Measurements from ENCODE around the gene PI4K2A.

DNA sequence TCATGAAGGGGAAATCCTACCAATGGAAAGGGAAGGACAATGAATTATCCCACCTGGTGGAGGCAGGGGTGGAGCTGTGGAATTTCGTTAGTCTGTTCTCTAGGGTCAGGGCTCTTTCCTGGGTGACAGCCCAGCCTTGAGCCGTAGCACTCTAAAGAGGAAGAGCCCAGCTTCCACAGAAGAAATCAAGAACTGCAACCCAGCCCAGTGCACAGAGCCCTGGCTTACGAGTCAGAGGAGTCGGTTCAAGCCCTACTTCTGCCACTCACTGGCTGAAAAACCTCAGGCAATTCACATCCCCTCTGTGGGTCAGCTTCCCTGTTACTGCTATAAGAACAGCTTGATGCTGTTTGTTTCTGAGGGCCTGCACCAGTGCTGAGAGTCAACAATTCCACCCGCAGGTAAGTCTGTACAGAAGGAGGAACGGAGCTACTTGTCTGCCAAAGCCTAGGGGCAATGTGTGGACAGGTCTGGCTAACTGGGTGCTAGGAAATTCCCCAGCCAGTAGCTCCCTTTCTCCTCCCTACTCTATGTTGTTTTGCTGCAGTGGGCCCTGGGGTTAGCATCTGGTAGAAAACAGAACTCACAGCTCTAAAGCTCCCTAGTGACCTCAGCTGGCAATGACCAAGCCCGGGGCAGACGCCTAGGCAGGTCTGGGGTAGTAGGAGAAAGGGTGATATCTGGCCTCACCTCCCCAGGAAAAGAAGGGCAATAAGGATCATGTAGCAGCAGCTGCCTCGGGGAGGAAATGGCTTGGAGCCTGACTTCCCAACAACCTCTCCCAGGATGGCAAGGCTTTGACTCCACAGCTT, 43.3 kb downstream of the PI4K2A start:
- TF ChIP-seq, protein P1, sequence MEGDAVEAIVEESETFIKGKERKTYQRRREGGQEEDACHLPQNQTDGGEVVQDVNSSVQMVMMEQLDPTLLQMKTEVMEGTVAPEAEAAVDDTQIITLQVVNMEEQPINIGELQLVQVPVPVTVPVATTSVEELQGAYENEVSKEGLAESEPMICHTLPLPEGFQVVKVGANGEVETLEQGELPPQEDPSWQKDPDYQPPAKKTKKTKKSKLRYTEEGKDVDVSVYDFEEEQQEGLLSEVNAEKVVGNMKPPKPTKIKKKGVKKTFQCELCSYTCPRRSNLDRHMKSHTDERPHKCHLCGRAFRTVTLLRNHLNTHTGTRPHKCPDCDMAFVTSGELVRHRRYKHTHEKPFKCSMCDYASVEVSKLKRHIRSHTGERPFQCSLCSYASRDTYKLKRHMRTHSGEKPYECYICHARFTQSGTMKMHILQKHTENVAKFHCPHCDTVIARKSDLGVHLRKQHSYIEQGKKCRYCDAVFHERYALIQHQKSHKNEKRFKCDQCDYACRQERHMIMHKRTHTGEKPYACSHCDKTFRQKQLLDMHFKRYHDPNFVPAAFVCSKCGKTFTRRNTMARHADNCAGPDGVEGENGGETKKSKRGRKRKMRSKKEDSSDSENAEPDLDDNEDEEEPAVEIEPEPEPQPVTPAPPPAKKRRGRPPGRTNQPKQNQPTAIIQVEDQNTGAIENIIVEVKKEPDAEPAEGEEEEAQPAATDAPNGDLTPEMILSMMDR (IDR thresholded peaks at IDR 0.05; ENCODE audit: low read length) = no peak
- TF ChIP-seq EZH2 (IDR thresholded peaks at IDR 0.05; ENCODE audit: borderline replicate concordance, low read length) = no peak
